DMS153 treated with DMSO at 0.1 percent for 48 hours (cell line): ENCODE measurements around the gene USP35.

Experiments used
- DNase-seq: peaks from one replicate; lab custom pipeline; 2025; ENCODE audit not compliant: unreplicated experiment; lab: John Stamatoyannopoulos, UW

Gene USP35

GRCh38 chr11:78197816-78198215, 9.1 kb downstream of the USP35 start:
- DNase-seq = no peak

GRCh38 chr11:78199015-78199652, 10.4 kb downstream of the USP35 start:
- DNase-seq = no peak

DNA sequence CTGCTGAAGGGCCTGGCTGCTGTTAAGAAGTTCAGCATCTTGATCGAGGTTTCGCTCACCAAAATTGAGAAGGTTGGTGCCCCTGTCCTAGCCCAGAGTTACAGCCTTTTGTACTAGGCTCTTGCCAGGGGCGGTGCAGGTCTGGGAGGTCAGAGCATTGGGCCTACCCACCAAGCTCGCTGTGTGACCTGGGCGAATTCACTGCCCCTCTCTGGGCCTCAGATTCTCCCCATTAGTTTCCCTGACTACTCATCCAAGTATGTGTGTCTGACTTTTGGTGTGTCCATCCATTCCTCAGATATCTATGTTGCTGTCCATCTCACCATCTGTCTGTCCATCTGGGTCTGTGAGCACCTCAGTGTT, 10.9 kb downstream of the USP35 start:
- no peak for DNase-seq

DNA sequence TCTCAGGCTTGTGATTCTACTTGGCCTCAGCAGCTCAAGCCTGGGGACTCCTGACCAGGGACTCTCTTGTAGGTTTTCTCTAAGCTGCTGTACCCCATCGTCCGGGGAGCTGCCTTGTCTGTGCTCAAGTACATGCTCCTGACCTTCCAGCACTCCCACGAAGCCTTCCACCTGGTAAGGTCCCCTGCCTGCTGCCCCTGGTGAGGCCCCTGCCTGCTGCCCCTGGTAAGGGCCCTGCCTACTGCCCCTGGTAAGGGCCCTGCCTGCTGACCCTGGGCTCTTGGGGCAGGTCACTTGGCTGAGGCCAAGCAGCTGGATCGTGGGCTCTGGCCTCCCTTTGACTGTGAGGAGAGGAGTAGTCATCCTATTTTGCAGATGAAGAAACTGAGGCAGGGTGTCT, 11.3 kb downstream of the USP35 start:
- no peak for DNase-seq

DNA sequence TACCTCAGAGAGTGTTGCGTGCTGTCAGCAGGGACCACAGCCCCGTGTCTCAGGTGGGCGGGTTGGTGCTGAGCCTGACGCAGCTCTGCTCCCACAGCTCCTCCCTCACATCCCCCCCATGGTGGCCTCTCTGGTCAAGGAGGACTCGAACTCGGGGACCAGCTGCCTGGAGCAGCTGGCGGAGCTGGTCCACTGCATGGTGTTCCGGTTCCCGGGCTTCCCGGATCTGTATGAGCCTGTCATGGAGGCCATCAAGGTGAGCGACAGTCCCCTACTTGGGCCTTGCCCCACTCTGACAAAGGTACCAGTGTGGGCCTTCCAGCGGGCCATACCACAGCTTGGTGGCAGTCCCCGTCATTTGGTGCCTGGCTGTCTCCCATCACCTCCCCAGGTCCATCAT, 11.8 kb downstream of the USP35 start:
- no peak for DNase-seq

- DNase-seq = no peak
Measured at GRCh38 chr11:78201096-78201818, 12.5 kb downstream of the USP35 start.

DNA sequence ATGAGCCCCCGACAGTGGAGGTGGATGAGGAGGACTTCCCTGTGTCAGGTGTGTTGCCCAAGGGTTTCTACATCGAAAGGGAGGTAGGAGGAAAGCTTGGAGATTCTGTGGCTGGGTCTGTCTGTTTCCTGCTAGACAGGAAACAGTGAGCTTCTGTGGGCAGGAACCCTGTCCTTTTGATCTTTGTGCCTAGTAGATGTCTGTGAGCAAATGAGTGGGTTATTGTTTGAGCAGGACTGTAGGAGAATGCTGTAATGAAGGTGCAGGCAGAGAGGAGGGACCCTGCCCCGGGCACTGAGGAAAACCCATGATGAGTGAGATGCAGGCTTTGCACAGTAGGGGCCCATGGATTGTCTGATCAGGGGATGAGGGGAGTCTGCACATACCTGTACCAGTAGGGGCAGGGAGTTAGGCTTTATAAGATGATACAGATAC, 14.0 kb downstream of the USP35 start:
- DNase-seq = no peak

- no peak for DNase-seq
Measured at GRCh38 chr11:78203184-78203583, 14.5 kb downstream of the USP35 start.

GRCh38 chr11:78205256-78205655, 16.5 kb downstream of the USP35 start:
- no peak for DNase-seq

DNA sequence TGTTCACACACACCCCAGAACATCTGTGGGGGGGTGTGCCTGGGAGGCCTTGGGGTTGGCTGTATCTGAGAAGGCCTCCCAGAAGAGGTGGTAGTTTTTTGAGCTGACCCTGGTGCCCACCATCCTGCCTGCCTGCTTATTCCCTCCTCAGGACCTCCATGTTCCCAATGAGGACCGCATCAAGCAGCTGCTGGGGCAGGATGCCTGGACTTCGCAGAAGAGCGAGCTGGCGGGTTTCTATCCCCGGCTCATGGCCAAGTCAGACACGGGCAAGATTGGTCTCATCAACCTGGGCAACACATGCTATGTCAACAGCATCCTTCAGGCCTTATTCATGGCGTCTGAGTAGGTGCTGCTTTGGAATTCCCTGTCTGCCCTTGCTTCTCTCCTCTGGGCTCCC, 17.0 kb downstream of the USP35 start:
- DNase-seq = no peak

DNA sequence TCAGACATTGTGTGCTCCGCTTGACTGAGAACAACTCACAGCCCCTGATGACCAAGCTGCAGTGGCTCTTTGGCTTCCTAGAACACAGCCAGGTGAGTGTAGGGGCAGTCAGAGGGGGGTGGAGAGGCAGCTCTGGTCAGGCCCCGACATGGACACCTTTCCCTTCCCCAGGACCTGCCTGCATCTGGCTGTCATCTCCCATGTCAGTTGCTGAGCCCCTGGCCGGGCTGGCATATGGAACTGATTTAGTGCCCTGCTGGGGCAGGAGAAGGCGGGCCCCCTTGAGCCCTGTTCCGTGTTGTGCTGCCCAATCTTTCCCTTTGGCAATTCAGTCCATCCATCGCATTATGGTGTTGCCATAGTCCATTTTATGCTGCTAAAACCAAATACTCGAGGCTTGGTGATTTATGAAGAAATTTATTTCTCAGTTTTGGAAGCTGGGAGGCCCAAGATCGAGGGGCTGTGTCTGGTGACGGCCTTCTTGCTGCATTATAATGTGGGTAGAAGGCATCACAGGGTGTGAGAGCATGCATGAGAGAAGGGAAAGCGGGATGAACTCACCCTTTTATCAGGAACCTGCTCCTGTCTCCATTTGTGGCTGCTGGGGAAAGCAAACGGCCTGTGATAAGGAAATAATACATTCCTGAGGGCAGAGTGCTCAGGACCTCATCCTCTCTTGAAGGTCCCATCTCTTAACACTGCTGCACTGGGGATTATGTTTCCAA, 19.0 kb downstream of the USP35 start:
- no peak for DNase-seq

DNA sequence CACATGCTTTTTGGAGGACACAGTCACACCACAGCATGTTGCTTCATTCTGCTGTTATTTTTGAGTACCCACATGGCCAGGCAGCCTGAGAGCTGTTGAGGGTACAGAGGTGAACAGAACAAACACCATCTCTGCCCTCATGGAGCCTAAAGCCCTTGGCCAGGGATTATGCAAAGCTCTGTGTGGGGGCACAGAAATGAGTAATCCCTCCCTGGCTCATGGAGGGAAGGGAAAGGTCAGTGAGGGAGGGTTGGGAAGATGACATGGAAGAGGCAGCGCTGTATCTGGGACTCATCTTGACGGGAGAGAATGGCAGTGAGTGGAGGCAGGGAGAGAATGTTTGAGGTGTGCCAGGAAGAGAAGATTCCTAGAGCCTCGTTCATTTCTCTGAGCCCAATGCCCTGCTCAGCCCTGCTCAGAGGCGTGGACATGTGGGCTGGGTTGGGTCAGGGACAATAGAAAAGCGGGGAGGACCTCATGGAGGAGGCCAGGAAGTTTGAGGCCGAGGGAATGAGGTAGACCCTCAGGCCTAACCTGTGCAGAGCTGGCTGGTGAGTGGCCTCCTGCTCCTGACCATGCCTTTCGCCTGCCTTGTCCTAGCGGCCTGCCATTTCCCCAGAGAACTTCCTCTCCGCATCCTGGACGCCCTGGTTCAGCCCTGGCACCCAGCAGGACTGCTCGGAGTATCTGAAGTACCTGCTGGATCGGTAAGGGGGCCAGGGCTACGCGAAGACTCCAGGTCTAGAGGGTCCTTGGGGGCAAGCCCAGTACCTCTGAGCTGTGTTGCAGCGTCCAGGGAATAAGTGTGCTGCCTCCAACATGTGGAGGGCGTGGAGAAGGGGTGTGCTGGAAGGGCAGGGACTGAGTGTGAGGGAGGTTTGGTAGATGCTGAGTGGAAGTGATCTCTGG, 19.8 kb downstream of the USP35 start:
- no peak for DNase-seq

- DNase-seq = no peak
Measured at GRCh38 chr11:78209478-78209877, 20.8 kb downstream of the USP35 start.

DNA sequence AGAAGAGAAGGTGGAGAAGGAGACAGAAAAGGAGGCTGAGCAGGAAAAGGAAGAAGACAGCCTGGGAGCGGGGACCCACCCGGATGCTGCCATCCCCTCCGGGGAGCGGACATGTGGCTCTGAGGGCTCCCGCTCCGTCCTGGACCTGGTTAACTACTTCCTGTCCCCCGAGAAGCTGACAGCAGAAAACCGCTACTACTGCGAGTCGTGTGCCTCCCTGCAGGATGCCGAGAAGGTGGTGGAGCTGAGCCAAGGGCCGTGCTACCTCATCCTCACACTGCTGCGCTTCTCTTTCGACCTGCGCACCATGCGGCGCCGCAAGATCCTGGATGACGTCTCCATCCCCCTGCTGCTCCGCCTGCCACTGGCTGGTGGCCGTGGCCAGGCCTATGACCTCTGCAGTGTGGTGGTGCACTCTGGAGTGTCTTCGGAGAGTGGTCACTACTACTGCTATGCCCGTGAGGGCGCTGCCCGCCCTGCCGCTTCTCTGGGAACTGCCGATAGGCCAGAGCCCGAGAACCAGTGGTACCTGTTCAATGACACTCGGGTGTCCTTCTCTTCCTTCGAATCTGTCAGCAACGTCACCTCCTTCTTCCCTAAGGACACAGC, 21.4 kb downstream of the USP35 start:
- no peak for DNase-seq

DNA sequence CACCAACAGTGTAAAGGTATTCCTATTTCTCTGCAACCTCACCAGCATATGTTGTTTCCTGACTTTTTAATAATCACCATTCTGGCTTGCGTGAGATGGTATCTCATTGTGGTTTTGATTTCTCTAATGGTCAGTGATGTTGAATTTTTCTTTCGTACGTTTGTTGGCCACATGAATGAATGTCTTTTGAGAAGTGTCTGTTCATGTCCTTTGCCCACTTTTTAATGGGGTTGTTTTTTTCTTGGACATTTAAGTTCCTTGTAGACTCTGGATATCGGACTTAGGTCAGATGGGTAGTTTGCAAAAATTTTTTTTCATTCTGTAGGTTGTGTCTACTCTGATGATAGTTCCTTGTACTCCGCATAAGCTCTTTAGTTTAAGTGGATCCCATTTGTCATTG, 22.8 kb downstream of the USP35 start:
- DNase-seq = no peak

DNA sequence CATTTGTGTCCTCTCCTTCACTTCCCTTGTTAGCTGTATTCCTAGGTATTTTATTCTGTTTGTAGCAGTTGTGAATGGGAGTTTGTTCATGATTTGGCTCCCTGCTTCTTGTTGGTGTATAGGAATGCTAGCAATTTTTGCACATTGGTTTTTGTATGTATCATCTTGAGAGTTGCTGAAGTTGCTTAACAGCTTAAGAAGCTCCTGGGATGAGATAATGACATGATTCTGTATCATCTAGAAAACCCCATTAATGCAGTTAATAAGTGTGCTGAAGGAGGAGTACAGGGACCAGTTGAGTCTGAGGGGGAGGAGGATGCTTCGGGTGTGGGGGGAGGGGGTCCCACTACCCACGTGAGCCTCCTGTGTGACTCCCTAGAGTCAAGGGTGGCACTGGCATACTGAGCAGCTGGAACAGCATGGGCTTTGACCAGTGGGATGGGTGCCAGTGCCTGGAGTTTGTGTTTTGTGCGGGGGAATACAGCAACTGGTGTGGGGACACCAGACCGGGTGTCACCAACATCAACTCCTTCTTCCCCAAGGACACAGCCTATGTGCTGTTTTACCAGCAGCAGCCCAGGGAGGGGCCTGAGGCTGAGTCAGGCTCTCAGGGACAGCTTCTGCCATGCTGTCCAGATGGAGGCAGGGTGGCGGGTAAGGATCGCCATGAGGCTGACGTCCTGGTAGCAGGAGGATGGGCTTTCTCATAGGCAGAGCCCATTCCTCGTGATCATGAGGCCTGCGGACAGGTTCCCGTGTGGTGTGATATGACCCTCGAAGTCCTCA, 24.1 kb downstream of the USP35 start:
- DNase-seq = no peak

DNA sequence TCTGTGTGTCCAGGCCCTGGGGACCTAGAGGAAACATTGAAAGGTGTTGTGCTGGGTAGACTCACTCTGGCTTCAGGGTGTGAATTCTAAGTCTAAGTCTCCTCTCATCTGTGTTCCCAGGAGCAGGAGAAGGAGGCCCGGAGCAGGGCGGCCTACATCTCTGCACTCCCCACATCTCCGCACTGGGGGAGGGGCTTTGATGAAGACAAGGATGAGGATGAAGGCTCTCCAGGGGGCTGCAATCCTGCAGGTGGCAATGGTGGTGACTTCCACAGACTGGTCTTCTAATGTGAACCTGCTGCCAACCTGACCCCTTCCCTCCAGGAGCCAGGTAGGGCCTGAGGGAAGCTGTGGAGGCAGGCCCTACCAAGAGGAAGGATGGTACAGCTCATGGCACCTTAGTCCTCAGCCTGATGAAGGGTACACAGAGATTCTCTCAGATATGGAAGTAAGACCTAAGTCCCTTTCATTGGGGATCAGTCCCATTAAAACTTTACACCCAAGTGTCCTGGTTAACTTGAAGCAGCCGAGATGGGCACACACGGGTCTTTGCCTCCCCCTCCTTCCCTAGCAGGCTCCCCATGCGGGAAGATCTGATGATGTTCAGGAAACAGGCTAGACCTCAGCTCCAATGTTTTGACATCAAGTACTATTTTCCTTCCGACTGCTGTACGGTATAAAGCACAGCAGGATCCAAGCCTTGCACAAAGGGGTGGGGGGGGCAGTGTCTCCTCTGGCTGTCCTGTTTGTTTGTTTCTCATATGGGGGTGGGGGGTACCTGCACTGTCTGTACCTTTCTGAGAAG, 25.0 kb downstream of the USP35 start:
- no peak for DNase-seq

DNA sequence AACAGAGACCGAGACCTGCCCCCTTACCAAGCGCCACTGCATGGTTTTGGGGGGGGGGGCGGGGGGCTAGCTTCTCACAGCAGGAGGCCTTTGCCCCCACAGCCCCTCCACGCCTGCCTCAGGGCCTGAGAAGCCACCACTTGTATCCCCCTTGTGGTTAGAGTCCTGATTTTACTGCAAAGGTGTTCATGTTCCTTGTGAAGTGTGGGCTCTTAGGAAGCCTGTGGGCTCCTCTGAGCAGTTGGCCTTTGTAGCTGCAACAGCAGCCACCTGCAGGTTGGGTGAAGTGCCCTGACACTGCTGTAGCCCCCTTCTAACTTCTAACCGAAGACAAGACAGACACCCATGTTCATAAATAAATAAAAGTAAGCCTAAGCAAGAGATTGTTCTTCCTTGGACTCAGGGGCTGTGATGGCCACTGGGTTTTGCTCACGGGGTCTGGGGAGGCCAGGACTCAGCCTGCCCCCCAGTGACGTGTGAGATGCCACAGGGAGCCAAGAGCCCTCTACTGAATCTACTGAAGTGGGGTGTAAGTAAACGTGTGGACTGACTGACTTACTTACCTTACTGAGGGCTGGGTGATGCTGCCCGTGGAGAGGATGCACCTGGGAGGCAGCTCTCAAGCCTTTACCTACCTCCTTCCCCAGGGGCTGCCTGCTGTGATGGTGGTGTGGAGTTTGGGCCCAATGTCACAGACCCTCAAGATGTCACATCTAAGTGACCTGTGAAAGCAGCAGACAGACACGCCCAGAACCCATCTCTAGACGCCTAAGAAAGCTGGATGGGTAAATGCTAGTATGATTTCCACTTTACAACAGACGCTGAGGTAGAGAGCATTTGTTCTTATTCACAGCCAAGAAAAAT, 25.8 kb downstream of the USP35 start:
- DNase-seq = no peak
